HS-27A (cell line): ENCODE data around the gene FNBP1L.

Source experiments
- DNase-seq: peaks from one replicate; pipeline ENCODE4 v3.0.0-alpha.2; 2012; ENCODE audit warnings: low read depth, missing footprints

Gene FNBP1L

GRCh38 chr1:93447481-93448291 lies at the start of gene FNBP1L:
FNBP1L (plus strand) TSS chr1:93448118; CDS start chr1:93448282, 164 bp downstream.
- DNase-seq, result no peak

DNA sequence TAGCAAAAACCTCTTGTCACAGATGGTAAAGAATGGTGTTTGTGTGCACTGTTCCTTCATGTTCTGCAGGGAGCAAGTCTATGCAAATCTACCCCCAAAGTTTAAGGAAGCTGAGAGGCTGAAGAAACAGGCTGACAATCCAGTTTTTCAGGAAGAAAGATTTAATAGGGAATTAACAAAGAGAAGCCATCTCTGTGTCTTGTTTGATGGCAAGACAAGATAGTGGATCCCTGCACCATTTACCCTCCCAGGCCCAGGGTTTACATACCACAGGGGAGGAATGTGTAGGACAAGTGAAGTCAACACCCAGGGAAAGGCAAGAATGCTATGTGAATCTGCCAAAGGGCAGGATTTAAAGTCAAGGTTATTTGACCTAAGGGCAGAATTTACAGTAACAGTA lies 48.1 kb upstream of the FNBP1L start:
- DNase-seq, result no peak

DNA sequence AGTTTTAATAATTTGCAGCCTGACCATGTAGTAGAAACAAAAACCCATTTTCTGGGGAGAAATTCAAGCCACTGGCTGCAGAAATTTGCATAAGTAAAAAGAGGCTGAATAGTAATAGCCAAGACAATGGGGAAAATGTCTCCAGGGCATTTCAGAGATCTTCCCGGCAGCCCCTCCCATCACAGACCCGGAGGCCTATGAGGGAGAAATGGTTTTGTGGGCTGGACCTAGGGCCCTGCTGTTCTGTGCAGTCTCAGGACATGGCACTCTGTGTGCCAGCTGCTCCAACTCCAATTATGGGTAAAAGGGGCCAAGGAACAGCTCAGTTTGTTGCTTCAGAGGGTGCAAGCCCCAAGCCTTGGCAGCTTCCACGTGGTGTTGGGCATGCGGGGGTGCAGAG lies 39.7 kb upstream of the FNBP1L start:
- no peak for DNase-seq

DNA sequence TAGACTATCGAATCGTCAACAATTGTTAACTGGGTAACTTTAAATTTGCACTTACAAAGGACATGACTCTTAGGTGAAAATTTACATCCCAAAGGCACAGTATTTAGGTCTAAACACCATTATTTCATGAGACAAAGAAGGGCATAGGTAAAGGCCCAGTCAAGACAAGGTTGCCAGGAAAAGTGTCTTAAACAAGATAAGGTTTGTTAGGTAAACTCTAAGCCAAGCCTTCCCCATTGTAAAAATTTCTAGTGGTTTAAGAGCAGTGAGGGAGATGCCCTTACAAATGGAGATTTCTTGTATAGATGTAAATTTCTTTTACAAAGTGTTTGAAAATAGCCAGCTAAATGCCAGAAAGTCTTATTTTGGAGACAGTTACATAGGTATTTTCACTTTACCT lies 36.9 kb upstream of the FNBP1L start:
- no peak for DNase-seq

- no peak for DNase-seq
These were observed 33.2 kb upstream of the FNBP1L start for GRCh38 chr1:93414749-93415148.

DNA sequence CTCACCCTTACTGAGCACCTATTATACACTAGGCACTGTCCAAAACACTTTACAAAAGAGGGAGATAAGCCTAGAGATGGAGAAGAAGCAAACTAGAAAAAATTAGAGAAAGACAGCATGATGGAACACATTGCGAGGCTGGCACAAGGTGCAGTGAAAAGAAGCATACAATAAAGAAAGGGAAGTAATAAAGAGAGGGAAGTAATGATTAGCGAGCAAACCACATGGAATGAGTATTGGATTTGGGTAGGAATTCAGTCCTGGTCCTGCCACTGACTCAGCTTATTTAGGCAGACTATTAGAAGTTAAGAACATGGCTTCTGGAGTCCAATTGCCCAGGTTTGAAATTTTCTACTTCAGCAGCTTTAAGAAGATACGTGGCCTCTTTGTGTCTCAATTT lies 32.6 kb upstream of the FNBP1L start:
- DNase-seq, result no peak

DNA sequence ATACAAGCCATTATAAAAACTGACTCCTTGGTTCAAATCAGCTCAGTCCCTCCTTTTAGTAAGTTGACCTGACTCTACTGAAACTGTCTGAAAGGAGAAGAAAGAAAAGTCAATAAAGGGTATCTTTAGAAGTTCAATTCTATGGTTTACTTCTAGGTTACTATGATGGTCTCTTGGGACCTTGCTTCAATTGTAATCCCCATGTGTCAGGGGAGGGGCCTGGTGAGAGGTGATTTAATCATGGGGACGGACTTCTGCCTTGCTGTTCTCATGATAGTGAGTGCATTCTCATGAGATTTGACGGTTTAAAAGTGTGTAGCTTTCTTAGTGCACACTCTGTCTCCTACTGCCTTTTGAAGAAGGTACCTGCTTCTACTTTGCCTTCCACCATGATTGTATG lies 31.7 kb upstream of the FNBP1L start:
- no peak for DNase-seq

DNA sequence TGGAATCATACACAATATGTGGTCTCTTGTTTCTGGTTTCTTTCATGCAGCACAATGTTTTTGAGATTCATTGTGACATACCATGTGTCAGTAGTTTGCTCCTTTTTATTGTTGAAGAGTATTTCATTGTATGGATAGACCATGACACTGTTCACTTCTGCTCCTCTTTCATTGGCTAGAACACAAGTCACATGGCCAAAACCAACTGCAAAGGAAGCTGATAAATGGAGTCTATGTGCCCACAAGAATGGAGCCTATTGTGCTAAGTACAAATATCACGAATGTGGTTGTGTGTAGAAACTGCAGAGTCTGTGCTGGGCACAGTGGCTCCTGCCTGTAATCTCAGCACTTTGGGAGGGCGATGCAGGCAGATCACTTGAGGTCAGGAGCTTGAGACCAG lies 28.6 kb upstream of the FNBP1L start:
- no peak for DNase-seq

DNA sequence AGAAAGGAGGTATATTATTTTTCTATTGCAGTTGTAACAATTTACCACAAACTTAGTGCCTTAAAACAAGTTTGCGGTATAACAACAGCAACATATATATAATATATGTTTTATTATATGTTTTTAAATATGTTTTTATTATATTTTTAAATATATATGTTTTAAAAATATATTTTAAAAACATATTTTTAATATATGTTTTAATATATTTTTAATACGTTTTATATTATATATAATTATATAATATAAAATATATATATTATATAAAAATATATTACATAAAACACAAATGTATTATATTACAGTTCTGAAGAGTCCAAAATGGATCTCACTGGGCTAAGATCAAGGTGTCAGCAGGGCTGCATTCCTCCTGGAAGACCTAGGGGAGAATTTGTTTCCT lies 27.5 kb upstream of the FNBP1L start:
- DNase-seq, result no peak

GRCh38 chr1:93426181-93426580 lies 21.7 kb upstream of the FNBP1L start:
- no peak for DNase-seq

DNA sequence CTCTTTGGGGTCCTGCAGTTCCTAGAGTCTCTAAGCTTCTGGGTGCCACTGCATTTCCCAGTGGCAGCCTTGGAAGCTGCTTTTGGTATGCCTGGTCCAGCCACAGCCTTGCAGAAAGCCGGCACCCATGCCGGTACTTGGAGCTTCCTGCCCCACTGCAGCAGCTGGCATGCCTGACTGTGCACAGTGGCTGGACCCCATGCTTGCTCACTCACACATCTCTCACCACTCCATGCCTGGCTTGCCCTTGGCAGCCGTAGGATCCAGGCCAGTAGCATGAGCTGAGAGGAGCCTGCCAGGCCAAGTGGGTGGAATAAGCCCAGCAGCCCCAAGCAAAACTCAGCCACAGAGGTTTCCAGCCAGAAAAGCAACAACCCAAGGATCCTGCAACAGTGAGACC lies 20.3 kb upstream of the FNBP1L start:
- DNase-seq, result no peak

GRCh38 chr1:93433407-93433961 lies 14.4 kb upstream of the FNBP1L start:
- DNase-seq, result no peak

DNA sequence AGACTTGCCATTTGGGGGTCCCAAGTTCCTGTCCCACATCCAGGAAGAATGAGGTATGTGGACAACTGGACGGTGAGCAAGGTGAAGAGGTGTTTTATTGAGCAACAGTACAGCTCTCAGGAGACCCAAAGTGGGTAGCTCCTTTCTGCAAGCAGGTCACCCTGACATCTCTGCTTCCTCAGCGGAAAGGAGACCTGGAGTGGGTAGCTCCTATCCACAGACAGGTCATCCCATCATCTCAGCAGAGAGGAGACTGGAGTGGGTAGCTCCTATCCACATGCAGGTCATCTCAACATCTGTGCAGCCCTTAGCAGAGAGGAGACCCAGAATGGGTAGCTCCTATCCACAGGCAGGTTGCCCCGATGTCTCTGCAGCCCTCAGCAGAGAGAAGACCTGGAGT lies 13.8 kb upstream of the FNBP1L start:
- no peak for DNase-seq

DNA sequence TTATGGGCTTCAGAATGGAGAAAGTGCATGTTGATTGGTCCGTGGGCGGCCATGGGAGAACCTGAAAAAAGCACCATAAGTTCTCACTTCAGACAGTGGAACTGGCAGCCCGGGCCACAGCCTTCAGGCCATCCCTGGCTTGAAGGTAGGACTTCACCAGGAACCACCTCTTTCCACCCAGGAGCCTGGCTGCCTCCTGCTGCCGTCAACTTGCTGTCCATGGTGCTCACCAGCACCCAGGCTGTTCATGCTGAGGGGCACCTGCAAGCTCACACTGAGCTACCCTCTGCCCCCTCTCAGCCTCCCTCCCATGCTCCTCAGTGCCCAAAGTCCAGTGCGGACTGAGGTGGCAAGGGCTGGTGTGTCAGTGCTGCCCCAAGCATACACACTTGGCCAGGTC lies 12.9 kb upstream of the FNBP1L start:
- DNase-seq, result no peak

DNA sequence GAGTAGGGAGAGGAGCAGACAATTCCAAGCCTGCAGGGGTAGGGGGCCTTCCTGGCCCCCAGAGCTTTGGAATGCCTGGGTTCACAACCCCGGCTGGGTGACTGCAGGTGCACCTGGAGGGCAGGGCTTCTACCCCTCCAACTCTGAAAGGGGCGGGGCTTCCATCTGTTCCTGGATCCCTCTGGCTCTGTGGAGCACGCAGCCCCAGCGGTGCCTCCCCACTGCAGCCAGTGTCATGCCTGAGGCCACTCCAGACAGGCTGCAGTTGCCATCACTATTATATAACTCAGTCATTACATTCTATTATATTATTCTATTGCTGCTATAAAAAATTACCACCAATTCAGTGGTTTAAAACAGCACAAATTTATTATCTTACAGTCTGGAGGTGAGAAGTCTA lies 12.5 kb upstream of the FNBP1L start:
- DNase-seq, result no peak

- no peak for DNase-seq
These were observed 11.4 kb upstream of the FNBP1L start for GRCh38 chr1:93436496-93436895.

DNA sequence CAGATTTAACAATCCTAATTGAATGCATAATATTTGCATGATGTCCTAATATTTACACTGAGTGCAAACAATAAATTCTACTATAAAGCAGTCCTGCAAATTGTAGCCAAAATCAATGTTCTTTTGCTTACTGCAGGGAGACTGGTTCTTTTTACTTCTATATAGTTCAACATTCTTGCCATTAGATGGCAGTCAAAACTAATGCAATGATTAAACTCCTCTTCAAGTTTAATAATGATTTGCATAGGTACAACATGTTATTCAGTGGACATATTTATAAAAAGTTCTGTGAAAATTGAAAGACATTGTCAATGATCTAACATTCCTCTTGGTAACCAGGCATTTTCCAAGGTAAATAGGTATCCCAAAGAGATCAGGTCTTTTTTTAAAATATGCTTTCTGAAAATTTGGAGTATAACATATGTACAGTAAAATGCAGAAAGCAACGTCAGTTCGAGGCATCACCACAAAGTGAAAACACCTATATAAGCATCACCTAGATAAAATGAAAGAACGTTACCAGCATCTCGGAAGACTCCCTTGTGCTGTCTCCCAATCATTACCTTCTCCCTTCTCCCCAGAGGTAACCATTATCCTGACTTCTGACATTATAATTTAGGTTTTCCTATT lies 9.8 kb upstream of the FNBP1L start:
- DNase-seq, result no peak

DNA sequence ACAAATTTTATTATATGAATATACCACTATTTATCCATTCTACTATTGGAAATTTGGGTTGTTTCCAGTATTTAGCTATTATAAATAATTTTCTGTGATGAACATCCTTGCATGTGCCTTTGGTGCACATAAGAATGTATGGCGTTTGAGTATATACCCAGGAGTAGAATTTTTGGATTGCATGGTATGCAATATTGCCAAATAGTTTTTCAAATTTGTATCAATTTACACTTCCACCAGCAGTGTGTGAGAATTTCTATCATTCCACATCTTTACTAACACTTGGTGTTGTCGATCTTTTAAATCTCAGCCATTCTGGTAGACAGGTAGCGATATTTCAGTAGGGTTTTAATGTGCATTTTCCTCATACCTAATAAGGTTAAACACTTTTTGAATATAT lies 9.2 kb upstream of the FNBP1L start:
- no peak for DNase-seq

DNA sequence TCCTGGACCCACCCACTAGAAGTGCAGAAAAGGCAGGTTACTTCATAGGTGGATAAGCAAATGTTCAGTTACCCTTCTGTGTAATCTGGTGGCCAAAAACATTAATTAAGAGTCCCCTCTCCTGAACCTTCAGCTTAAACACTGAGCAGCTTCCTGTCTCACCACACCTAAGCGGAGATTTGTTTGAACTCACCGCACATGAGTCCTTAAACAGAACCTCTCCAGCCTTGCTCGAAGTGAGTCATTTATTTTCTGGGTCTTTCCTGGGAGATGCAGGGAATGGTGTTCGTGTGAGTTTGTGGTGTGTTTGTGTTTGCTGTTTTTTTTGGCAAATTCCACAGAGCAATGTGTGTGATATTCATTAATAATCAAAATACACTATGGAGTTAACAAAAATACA lies 7.6 kb upstream of the FNBP1L start:
- no peak for DNase-seq

GRCh38 chr1:93440706-93441105 lies 7.2 kb upstream of the FNBP1L start:
- no peak for DNase-seq

DNA sequence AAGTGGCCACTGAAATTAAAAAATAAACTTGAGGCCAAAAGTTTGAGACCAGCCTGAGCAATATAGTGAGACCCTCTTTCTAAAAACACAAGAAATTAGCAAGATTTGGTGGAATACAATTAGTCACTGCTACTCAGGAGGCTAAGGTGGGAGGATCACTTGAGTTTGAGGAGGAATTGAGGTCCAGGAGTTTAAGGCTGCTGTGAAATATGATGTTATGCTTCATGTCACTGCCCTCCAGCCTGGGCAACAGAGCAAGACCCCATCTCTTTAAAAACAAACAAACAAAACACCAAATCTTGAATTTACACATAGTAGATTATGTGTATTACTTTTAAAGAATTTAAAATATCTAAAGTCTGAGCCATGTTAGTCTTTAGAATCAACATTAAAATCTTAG lies 6.3 kb upstream of the FNBP1L start:
- no peak for DNase-seq

DNA sequence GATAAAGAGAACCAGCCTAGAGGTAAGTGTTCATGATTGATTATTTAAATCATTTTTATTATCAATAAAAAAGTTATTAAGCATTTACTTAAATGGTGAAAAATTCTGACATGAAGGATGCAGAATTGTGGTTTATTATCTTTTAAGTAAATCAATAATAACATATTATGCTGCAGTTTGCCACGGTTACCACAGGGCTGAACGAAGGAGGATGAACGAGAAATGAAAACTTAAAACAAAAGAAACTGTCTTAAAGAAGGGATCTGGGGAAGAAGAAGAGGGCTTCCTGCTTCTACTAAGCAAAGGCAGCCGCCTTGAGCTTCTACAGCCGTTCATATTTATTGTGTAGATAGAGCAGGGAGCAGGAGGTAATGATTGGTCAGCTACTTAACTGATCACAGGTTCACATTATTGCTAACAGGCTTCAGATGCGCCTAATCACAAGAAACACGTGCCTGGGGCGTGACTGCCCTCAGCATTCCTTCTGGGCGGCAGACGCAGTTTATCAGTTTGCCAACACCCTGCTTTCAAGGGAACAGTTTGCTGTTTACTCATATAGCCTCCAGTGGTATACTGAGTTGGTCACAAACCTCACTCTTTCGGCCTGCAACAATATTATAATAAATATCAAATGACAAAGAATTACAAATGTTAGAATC lies 5.8 kb upstream of the FNBP1L start:
- DNase-seq, result no peak

- DNase-seq, result no peak
These were observed 5.2 kb upstream of the FNBP1L start for GRCh38 chr1:93442741-93443140.
